Kidney epithelial cell (primary cell): Measurements from ENCODE around the gene ETV7. TPM values are rescaled to one million over a fixed set of nuclear protein-coding genes. Genes with fewer than 3 reads are reported as not detected.
"Not testable (repeated sequence)": the region's sequence is repeated elsewhere in the genome, so short reads cannot be mapped to it uniquely, and the experiment has no call there.

Experiments
- DNase-seq: peaks from one replicate; pipeline ENCODE4 v3.0.0-alpha.2; 2010; ENCODE audit warnings: low read depth
- H3K27me3 ChIP-seq: 2 replicates; pipeline ENCODE4 v1.6.0; 2011; ENCODE audit warnings: low read length; ENCODE audit not compliant: control insufficient read depth, insufficient read depth
- H3K36me3 ChIP-seq: 2 replicates; pipeline ENCODE4 v1.5.1; 2011; ENCODE audit warnings: low read length; ENCODE audit not compliant: control insufficient read depth, insufficient read depth
- H3K4me3 ChIP-seq: 2 replicates; pipeline ENCODE4 v1.5.1; 2011; ENCODE audit warnings: low read depth, mild to moderate bottlenecking, control low read depth, low read length
- total RNA-seq: library from RNA; depleted of rRNA; stranded (reverse); fragments of >200 nt; gene quantifications from 2 replicates; pipeline ENCODE4 v1.2.3, GENCODE V29; 2015
- TF ChIP-seq, protein P1 (sequence below): IDR thresholded peaks from 2 replicates; pipeline ENCODE4 v1.5.1; 2011; ENCODE audit warnings: mild to moderate bottlenecking, moderate library complexity, low read length, control low read depth, inconsistent platforms; ENCODE audit not compliant: insufficient read depth, poor library complexity, severe bottlenecking

Gene ETV7
- total RNA-seq, 1 donor from 2014 or later = 8.4 TPM

DNA sequence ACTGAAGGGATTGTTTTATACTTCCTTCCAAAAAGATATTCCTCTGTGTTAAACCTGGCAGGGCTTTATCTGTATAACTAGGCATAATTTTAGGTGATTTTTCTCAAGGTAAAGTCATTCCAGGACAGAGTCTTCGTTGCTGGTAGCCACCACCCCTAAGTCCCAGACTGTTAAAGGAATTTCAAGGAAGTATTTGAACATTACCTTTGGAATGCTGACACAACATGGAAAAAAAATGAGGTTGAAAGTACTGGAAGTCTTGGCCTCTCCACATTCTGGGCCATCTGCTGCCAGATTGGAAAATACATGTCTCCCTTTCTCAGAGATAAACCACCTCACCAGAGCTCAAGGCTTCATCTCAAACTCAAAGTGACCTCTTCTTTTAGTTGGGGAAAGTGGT lies 27.0 kb upstream of the ETV7 start:
- TF ChIP-seq, protein P1, sequence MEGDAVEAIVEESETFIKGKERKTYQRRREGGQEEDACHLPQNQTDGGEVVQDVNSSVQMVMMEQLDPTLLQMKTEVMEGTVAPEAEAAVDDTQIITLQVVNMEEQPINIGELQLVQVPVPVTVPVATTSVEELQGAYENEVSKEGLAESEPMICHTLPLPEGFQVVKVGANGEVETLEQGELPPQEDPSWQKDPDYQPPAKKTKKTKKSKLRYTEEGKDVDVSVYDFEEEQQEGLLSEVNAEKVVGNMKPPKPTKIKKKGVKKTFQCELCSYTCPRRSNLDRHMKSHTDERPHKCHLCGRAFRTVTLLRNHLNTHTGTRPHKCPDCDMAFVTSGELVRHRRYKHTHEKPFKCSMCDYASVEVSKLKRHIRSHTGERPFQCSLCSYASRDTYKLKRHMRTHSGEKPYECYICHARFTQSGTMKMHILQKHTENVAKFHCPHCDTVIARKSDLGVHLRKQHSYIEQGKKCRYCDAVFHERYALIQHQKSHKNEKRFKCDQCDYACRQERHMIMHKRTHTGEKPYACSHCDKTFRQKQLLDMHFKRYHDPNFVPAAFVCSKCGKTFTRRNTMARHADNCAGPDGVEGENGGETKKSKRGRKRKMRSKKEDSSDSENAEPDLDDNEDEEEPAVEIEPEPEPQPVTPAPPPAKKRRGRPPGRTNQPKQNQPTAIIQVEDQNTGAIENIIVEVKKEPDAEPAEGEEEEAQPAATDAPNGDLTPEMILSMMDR = no peak
- no peak for DNase-seq

DNA sequence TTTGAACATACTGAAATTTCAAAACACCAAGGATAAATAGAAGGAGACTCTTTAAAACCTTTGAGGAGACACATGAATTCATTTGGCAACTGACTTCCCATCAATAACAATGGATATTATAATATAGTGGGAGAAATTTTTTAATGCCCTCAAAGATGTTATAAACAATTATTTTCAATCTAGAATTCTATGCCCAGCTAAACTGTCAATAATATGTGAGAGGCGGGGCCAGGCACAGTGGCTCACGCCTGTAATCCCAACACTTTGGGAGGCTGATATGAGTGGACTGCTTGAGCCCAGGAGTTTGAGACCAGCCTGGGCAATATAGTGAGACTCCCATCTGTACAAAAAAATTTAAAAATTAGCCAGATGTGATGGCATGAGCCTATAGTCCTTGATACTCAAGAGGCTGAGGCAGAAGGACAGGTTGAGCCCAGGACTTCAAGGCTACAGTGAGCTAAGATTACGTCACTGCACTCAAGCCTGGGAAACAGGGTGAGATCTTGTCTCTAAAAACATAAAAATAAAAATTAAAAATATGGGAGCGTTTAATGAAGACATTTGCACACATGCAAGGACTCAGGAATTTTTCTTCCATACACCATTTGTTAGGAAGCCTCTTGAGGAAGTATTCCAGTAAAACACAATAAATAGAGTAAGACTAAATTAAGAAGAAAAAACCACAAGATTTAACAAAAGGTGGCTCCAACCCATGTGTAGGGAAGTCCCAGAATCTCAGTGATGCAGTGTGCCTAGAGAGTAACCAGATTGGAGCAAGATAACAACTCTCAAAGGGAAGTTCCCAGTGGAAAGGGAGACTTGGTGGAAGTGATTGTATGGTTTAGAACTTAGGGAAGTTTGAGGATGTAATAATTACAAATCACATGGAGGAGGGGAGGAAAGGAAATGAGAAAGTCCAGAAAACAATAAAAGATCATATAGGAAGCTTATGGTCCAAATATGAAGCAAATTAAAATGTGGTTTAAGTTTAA lies 26.3 kb upstream of the ETV7 start:
- DNase-seq = no peak
- H3K27me3 ChIP-seq = no peaks in the 10 kb centered on the region
- TF ChIP-seq, protein P1 = no peak

More for the DNA sequence above, 27.0 kb upstream of the ETV7 start:
- Histone ChIP-seq H3K4me3 (no peak overlapping the region), H3K27me3 (no peaks in the 10 kb centered on the region), H3K36me3 (no peaks in the 10 kb centered on the region)

DNA sequence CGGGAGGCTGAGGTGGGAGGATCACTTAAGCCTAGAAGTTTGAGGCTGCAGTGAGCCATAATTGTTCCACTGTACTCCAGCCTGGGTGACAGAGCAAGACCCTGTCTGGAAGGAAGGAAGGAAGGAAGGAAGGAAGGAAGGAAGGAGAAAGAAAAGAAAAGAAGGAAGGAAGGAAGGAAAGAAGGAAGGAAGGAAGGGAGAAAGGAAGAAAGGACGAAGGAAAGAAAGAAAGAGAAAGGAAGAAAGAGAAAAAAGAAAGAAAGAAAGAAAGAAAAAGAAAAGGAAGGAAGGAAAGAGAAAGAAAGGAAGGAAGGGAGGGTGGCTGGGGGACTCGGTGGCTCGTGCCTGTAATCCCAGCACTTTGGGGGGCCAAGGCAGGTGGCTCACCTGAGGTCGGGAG lies 22.2 kb upstream of the ETV7 start:
- DNase-seq, H3K36me3 ChIP-seq, H3K27me3 ChIP-seq, H3K4me3 ChIP-seq: not testable (repeated sequence)

More for the DNA sequence above, 26.3 kb upstream of the ETV7 start:
- Histone ChIP-seq H3K36me3 (no peaks in the 10 kb centered on the region), H3K4me3 (no peak overlapping the region)

DNA sequence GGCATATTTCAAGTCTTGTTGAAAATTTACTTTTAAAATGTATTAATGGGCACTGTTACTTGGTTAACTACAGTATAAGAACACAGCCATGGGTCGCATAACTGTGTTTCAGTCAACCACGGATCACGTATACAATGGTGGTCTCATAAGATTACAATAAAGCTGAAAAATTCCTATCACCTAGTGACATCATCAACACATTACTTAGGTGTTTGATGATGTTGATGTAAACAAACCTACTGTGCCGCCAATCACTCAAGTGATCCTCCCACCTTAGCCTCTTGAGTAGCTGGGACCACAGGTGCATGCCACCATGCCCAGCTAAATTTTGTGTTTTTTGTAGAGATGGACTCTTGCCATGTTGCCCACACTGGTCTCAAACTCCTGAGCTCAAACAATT lies 16.7 kb upstream of the ETV7 start:
- Histone ChIP-seq H3K36me3 (no peaks in the 10 kb centered on the region), H3K4me3 (no peak overlapping the region), H3K27me3 (no peaks in the 10 kb centered on the region)
- no peak for DNase-seq
- TF ChIP-seq, protein P1 = no peak

DNA sequence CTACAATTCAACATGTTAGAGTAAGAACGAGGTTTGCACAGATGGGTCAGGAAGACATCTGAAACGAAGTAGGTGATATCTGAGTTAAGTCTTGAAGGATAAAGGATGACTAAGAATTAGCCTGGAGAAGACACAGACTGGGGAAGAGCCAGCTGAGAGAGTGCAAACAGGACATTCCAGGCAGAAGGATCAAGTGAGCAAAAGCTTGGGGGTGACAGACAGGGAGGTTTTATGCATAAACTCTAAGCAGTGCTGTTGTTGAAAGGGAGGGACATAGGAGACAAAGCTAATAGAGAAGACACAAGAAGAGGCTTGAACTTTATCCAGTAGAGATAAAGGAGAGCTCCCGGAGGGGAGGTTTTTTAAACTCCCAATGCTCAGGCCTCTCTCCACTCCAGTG lies 15.0 kb upstream of the ETV7 start:
- Histone ChIP-seq H3K27me3 (no peaks in the 10 kb centered on the region), H3K36me3 (no peaks in the 10 kb centered on the region), H3K4me3 (no peak overlapping the region)
- TF ChIP-seq, protein P1 = no peak
- DNase-seq = no peak

DNA sequence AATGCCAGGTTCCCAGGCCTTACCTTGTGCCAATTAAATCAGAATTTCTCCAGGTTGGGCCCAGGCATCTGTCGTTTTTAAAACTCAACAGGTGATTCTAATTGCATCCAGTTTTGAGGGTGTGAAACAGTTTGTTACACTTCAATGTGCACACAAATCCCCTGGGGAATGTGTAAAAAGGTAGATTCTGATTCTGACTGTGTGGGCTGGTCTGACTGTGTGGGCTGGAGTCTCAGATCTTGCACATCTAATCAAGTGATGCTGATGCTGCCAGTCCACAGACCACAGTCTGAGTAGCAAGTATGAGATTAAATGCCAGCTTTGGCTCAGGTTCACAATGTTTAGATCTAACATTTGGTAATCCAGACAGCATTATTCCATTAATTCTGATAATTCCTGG lies 12.5 kb upstream of the ETV7 start:
- H3K4me3 ChIP-seq = no peak overlapping the region
- no peaks in the 10 kb centered on the region for H3K27me3 ChIP-seq
- H3K36me3 ChIP-seq = no peaks in the 10 kb centered on the region
- TF ChIP-seq, protein P1 = no peak
- no peak for DNase-seq
